ENCODE results near the gene FAM114A1. TPM values are rescaled to one million over a fixed set of nuclear protein-coding genes. Genes with fewer than 3 reads are reported as not detected.

The FAM114A1 gene
- total RNA-seq, 2 donors from 2014 or later, result 76.3 to 88.3 TPM

GRCh38 chr4:38822748-38823303 lies 44.8 kb upstream of the FAM114A1 start:
- H3K4me3 ChIP-seq, result no peak overlapping the region
- H3K4me1 ChIP-seq, result no peaks in the 10 kb centered on the region
- no peaks in the 10 kb centered on the region for H3K27me3 ChIP-seq
- TF ChIP-seq CTCF (IDR thresholded peaks at IDR 0.05), result no peak
- intact Hi-C loops (cut with DNase I), result no loop called here
- no peaks in the 10 kb centered on the region for H3K36me3 ChIP-seq
- no peak overlapping the region for H3K27ac ChIP-seq
- no peak for DNase-seq
- H3K9ac ChIP-seq (ENCODE audit: low read depth in 2 of 2, low read length in 2 of 2), result no peak overlapping the region
- no peaks in the 10 kb centered on the region for H3K9me3 ChIP-seq

- no peaks in the 10 kb centered on the region for H3K9me3 ChIP-seq
- no peaks in the 10 kb centered on the region for H3K4me1 ChIP-seq
- no peak overlapping the region for H3K27ac ChIP-seq
- no peak overlapping the region for H3K9ac ChIP-seq (ENCODE audit: low read depth in 2 of 2, low read length in 2 of 2)
- H3K36me3 ChIP-seq, result no peaks in the 10 kb centered on the region
- no peaks in the 10 kb centered on the region for H3K27me3 ChIP-seq
- DNase-seq, result no peak
- H3K4me3 ChIP-seq, result no peak overlapping the region
- TF ChIP-seq CTCF (IDR thresholded peaks at IDR 0.05), result no peak
- intact Hi-C loops (cut with DNase I), result no loop called here
These were observed 43.8 kb upstream of the FAM114A1 start for GRCh38 chr4:38823766-38824165.

GRCh38 chr4:38829237-38829636 lies 38.4 kb upstream of the FAM114A1 start:
- H3K9ac ChIP-seq (ENCODE audit: low read depth in 2 of 2, low read length in 2 of 2), result no peak overlapping the region
- TF ChIP-seq CTCF (IDR thresholded peaks at IDR 0.05), result no peak
- H3K36me3 ChIP-seq, result no peaks in the 10 kb centered on the region
- H3K9me3 ChIP-seq, result no peaks in the 10 kb centered on the region
- intact Hi-C loops (cut with DNase I), result no loop called here
- H3K27ac ChIP-seq, result no peak overlapping the region
- no peaks in the 10 kb centered on the region for H3K4me1 ChIP-seq
- no peak for DNase-seq
- H3K4me3 ChIP-seq, result no peak overlapping the region
- no peaks in the 10 kb centered on the region for H3K27me3 ChIP-seq

- no peaks in the 10 kb centered on the region for H3K27me3 ChIP-seq
- no peaks in the 10 kb centered on the region for H3K4me1 ChIP-seq
- DNase-seq, result no peak
- H3K9me3 ChIP-seq, result peaks cover 3% of the 10 kb centered on the region
- no peaks in the 10 kb centered on the region for H3K36me3 ChIP-seq
- no peak overlapping the region for H3K4me3 ChIP-seq
- intact Hi-C loops (cut with DNase I), result no loop called here
- TF ChIP-seq CTCF (IDR thresholded peaks at IDR 0.05), result no peak
- no peak overlapping the region for H3K9ac ChIP-seq (ENCODE audit: low read depth in 2 of 2, low read length in 2 of 2)
- H3K27ac ChIP-seq, result no peak overlapping the region
These were observed 36.0 kb upstream of the FAM114A1 start for GRCh38 chr4:38831653-38832052.

- no peak for TF ChIP-seq CTCF (IDR thresholded peaks at IDR 0.05)
- Histone ChIP-seq H3K4me1 (no peaks in the 10 kb centered on the region), H3K4me3 (no peak overlapping the region), H3K36me3 (no peaks in the 10 kb centered on the region), H3K9ac (ENCODE audit: low read depth in 2 of 2, low read length in 2 of 2) (no peak overlapping the region), H3K27me3 (no peaks in the 10 kb centered on the region), H3K27ac (no peak overlapping the region), H3K9me3 (peaks cover 3% of the 10 kb centered on the region)
- intact Hi-C loops (cut with DNase I), result no loop called here
- no peak for DNase-seq
These were observed 35.4 kb upstream of the FAM114A1 start for GRCh38 chr4:38832206-38832605.

All from colonic mucosa (tissue), 4 donors.